ENCODE results near the gene CHCHD6.

The CHCHD6 gene

DNA sequence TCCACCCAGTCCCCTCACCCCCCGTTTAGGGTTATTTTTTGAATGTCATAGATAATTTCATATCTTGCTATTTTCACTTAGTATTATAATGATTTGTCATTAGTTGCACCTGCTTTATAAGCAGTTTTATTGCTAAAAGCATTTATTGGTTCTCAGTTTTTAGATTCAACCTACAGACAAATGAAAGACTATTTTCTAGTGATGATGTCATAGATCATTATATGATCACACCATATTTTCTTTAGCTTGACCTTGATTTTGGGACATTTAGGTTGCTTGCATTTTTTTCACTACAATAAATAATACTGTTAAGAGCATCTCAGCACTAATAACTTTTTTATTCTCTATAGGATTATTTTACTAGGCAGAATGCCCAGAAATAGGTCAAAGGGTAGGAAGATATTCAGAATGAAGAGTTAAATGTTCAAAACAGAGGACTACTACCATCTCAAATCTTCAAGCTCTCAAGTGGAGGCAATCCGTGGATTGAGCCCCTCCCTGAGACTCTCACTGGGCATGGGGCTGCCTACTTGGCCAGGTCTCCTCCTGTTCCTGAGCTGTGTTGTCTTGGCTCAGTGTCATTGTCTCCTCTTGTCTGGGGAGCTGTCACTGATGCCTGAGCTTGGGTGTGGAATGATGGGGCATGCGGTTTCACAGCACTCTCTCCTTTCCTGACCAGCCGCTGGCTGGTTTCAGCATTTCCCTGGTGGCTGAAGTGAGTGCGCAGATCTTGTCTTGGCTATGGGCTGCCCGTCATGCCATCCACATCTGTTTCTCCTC, 28.4 kb downstream of the CHCHD6 start:
- Histone ChIP-seq H3K36me3 (peaks cover 10 to 55% (median 32%) of the 10 kb centered on the region in 3 donors), H3K4me1 (no peaks in the 10 kb centered on the region), H3K27me3 (no peaks in the 10 kb centered on the region), H3K27ac (no peak overlapping the region), H3K4me3 (no peak overlapping the region), H3K9me3 (no peaks in the 10 kb centered on the region)
- intact Hi-C loops (cut with DNase I; ENCODE audit: low total_unique reads) = no loop called here
- no peak for DNase-seq
- TF ChIP-seq, protein P1, sequence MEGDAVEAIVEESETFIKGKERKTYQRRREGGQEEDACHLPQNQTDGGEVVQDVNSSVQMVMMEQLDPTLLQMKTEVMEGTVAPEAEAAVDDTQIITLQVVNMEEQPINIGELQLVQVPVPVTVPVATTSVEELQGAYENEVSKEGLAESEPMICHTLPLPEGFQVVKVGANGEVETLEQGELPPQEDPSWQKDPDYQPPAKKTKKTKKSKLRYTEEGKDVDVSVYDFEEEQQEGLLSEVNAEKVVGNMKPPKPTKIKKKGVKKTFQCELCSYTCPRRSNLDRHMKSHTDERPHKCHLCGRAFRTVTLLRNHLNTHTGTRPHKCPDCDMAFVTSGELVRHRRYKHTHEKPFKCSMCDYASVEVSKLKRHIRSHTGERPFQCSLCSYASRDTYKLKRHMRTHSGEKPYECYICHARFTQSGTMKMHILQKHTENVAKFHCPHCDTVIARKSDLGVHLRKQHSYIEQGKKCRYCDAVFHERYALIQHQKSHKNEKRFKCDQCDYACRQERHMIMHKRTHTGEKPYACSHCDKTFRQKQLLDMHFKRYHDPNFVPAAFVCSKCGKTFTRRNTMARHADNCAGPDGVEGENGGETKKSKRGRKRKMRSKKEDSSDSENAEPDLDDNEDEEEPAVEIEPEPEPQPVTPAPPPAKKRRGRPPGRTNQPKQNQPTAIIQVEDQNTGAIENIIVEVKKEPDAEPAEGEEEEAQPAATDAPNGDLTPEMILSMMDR (IDR thresholded peaks at IDR 0.05) = no peak

DNA sequence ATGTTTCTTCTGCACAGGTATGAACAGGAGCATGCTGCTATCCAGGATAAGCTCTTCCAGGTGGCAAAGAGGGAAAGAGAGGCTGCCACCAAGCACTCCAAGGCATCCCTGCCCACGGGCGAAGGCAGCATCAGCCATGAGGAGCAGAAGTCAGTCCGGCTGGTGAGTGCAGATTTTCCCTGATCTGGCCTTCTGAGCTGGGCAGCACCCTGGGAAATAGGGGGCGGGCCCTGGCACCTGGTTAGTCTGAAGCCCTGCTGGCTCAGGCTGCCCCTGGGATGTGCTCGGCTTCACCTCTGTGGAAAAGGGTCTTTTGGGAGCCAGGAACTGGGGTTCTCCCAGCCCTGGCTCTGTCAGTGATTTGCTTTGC, 29.0 kb downstream of the CHCHD6 start:
- H3K27me3 ChIP-seq = no peaks in the 10 kb centered on the region
- no peak for DNase-seq
- H3K9me3 ChIP-seq = no peaks in the 10 kb centered on the region
- no peaks in the 10 kb centered on the region for H3K4me1 ChIP-seq
- TF ChIP-seq, protein P1 (IDR thresholded peaks at IDR 0.05) = no peak
- H3K27ac ChIP-seq = no peak overlapping the region
- no peak overlapping the region for H3K4me3 ChIP-seq
- H3K36me3 ChIP-seq = peaks cover 10 to 49% (median 36%) of the 10 kb centered on the region in 3 donors
- intact Hi-C loops (cut with DNase I; ENCODE audit: low total_unique reads) = no loop called here

DNA sequence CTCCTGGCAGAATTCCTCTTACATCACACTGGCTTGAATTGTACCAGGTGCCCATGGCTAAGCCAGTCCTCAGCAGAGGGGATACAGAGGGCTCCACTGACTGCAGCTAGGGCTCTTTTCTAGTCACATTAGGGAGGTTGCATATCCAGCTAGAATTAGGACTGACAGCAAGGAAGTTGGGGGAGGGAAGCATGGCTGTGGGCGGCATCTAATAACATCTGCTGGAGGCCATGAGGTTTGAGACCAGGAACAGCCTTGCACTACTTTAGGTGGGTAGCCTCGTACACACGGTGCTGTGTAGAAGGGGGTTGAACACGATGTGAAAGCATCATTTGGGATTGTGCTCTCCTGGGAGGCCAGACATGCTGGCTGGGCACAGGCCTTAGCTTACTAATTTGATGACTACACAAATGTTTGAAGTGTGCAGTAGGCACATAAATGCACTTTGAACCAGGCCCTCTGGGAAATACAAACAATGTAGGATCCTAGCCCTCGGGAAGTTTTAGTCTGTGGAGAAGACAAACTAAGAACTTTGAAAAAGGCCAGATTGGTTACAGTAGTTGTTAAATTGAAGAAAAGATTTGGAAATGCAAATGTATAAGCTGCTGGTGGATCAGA, 30.2 kb downstream of the CHCHD6 start:
- no peak for DNase-seq
- intact Hi-C loops (cut with DNase I; ENCODE audit: low total_unique reads) = no loop called here
- no peaks in the 10 kb centered on the region for H3K4me1 ChIP-seq

DNA sequence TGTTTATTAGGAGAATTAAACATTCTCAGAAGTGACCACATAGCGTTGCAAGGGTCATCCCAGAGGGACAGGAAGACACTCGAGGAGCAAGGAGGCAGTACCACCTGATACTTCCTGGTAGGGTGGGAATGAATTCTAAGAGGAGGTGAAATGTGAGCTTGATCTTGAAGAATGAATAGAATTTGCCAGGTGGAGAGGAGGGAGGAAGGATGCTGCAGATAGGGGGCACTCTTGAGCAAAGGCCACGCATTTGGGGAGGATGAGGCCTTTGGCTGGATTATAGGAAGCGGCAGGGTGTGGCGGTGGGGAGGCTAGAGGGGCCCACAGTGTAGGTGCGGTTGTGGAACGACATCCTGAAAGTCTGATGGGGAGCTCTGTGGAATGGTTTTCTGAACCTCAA, 33.5 kb downstream of the CHCHD6 start:
- intact Hi-C loops (cut with DNase I; ENCODE audit: low total_unique reads) = no loop called here
- Histone ChIP-seq H3K4me3 (no peak overlapping the region), H3K4me1 (no peaks in the 10 kb centered on the region), H3K9me3 (no peaks in the 10 kb centered on the region), H3K27me3 (no peaks in the 10 kb centered on the region), H3K27ac (no peak overlapping the region), H3K36me3 (peaks cover 10 to 47% (median 42%) of the 10 kb centered on the region in 3 donors)
- TF ChIP-seq, protein P1 (IDR thresholded peaks at IDR 0.05) = no peak
- no peak for DNase-seq

More for the DNA sequence above, 30.2 kb downstream of the CHCHD6 start:
- TF ChIP-seq, protein P1 (IDR thresholded peaks at IDR 0.05) = no peak
- no peaks in the 10 kb centered on the region for H3K9me3 ChIP-seq
- no peak overlapping the region for H3K27ac ChIP-seq
- peaks cover 10 to 45% (median 38%) of the 10 kb centered on the region in 3 donors for H3K36me3 ChIP-seq
- no peak overlapping the region for H3K4me3 ChIP-seq
- H3K27me3 ChIP-seq = no peaks in the 10 kb centered on the region

DNA sequence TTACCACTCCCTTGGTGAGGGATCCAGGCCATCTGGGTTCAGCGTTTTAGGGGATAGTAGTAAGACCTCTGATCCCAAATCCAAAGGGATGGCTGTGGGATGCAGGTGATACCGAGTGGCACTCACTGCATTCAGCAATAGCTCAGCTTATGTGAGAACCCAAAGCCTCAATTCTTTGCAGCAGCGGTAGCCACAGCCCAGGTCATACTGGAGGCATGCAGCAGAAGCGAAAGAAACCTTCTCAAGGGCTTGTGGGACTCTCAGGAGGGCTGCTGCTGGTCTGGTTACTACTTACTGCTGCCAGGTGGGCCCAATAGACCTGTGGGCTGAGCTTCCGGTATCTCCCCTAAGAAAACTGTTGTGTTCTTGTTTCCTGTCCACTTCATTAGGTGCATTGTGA, 38.0 kb downstream of the CHCHD6 start:
- no peak for DNase-seq
- H3K36me3 ChIP-seq = peaks cover 0 to 16% (median 11%) of the 10 kb centered on the region in 3 donors
- no peak overlapping the region for H3K27ac ChIP-seq
- TF ChIP-seq, protein P1 (IDR thresholded peaks at IDR 0.05) = no peak
- H3K9me3 ChIP-seq = no peaks in the 10 kb centered on the region
- intact Hi-C loops (cut with DNase I; ENCODE audit: low total_unique reads) = no loop called here
- H3K27me3 ChIP-seq = no peaks in the 10 kb centered on the region
- peaks cover 0 to 20% (median 14%) of the 10 kb centered on the region in 4 donors for H3K4me1 ChIP-seq
- H3K4me3 ChIP-seq = no peak overlapping the region
